NCI-H2107 treated with DMSO at 0.1 percent for 48 hours (cell line): Measurements from ENCODE around the gene SYT7.
"Not testable (repeated sequence)": the region's sequence is repeated elsewhere in the genome, so short reads cannot be mapped to it uniquely, and the experiment has no call there.

Experiments used
- DNase-seq: peaks from one replicate; lab custom pipeline; 2025; ENCODE audit not compliant: unreplicated experiment; lab: John Stamatoyannopoulos, UW

Gene SYT7, protein sequence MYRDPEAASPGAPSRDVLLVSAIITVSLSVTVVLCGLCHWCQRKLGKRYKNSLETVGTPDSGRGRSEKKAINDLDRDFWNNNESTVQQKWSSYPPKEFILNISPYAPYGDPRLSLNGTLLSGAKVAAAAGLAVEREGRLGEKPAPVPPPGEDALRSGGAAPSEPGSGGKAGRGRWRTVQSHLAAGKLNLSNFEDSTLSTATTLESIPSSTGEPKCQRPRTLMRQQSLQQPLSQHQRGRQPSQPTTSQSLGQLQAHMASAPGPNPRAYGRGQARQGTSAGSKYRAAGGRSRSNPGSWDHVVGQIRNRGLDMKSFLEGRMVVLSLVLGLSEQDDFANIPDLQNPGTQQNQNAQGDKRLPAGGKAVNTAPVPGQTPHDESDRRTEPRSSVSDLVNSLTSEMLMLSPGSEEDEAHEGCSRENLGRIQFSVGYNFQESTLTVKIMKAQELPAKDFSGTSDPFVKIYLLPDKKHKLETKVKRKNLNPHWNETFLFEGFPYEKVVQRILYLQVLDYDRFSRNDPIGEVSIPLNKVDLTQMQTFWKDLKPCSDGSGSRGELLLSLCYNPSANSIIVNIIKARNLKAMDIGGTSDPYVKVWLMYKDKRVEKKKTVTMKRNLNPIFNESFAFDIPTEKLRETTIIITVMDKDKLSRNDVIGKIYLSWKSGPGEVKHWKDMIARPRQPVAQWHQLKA

GRCh38 chr11:61581030-61581928 is at the start of gene SYT7:
Gene SYT7, minus strand, starts transcription at chr11:61581076. Its CDS starts 256 bp downstream, at chr11:61580820.
- DNase-seq = peak; percentile 54

DNA sequence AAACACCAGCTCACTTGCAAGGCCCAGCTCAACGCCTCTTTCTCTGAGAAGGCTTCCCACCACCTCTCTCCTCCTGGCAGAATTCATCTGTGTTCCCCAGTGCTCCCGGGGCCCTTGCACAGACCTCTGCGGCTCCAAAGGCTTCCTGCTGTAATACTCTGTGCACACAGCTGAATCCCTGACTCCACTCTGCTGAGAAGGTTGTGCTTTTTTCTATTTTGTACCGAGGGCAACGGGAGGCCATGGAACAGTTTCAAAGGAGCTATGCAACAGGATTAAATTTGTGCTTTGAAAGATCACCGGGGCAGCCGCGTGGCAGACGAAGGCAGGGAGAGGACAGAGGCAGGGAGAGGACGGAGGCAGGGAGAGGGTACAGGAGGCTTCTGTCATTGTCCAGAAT is 49.2 kb upstream of the SYT7 start:
- no peak for DNase-seq

- DNase-seq = no peak
These were observed 48.4 kb upstream of the SYT7 start for GRCh38 chr11:61629082-61629833.

- no peak for DNase-seq
These were observed 47.7 kb upstream of the SYT7 start for GRCh38 chr11:61628662-61628970.

DNA sequence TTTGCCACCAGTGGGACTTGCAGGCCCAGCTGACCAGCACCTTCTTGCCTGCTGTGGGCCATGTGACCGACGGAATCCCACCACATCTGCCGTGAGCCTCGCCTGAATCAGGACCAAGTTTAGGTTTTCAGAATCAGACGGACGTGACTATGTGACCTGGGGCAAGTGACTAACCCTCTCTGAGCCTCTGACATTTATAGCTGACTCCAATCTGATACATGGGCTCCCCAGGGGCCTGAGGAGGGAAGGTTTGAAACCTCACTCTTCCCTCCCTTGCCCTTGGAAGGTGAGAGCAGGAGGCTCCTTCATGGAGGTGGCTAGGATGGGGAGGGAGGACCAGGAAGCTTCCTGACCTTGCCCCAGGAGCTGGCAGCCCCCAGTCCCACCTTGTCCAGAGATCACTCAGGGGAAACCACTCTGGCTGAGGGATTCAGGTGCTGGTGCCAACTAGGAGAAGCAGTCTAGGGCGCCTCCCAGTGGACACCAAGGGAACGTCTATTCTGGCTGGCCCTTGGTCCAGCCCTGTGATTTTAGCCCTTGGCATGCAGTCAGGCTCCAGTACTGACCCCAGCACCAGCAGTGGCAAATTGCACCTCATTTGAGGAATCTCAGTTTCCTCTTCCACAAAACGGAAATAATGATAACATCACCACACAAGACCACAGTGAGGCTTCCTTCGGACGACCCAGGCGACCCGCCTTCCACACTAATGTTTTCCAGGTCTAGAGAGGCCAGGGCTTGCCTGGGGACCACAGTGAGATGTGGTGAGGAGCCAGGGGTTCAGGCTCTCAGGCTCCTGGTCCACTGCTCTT is 47.2 kb upstream of the SYT7 start:
- peak; percentile 21 for DNase-seq

DNA sequence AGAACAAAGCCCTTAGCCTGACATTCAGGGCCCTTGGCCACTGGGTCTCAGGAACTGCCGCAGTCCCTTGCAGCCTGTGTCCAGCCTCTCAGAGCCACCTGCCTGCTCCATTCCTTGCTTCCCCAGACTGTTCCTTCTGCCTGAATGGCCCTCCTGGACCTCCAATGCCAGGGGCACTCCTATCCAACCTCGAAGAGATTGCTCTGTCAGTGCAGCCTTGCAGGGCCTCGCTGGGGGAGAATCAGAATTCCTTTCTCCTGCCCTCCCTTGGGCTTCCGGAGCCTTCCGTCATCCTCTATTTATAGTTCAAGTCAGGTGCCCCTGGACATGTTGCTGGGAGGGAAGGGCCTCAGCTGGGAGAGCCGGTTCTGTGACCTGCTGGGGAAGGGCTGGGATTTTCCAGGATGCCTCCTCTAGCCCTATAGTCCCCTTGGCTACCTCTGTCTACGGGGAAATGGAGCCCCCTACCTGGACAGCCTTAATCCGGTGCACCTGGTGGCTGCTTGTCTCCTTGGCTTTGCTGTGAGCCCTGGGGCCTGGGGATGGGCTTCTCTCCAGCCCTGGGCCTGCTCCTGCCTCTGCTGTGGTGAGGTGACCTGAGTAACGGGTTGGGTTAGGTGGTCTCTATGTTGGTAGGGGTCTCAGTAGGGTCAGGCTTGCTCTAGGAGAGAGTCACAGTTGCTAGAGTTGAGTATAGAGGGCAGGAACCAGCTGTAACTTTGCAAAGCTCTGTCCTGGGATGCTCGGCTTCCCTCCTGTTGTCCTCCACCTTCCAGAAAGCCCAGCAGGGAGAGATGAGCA is 45.9 kb upstream of the SYT7 start:
- DNase-seq = no peak

DNA sequence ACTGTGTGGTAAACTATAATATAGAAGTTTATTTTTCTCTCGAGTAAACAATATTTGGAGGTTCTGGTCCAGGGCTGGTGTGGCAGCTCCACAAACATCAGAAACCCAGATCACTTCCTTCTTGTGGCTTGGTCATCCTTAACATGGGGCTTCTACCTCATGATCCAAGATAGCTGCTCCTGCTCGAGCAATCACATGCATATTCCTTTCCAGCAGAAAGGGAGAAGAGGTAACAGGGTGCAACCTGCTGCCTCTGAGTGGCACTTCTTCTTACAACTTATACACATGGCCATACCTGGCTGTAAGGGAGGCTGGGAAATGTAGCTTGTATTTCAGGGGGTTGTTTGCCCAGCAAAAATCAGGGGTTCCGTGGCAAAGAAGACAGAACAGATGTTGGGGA is 44.6 kb upstream of the SYT7 start:
- DNase-seq = no peak

GRCh38 chr11:61621917-61622585 is 41.2 kb upstream of the SYT7 start:
- DNase-seq = no peak

DNA sequence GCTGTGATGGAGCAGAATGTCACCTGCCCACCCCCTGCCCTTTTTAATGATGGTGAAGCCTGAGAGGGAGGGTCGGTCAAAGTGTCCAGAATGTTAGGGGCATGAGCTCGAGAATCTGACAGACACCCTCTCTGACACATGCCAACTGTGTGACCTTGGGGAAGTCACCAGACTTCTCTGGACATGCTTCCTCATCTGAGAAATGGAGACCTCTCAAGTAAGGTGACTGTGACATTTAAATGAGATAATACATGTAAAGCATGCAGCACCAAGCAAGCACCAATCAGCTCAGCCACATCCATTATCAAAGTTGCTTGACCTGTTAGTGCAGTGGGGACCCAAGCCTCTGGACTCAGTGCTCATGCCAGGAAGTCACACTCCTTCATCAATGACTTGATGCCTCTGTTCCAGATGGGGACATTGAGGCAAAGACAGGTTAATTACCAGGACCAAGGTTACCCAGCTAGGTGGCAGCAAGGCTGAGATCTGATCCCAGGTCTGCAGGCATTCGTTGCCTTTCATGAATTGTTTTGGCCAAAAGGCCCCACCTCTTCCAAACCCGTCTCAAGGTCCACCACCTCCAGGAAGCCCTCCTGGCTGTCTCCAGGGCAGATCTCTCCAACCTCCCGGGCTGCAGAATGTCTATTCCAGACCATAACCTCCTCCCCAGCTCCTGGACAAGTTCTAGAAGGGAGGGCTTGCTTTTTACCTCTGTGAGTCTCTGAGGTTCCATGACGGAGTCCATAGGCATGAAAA is 38.8 kb upstream of the SYT7 start:
- DNase-seq = no peak

DNA sequence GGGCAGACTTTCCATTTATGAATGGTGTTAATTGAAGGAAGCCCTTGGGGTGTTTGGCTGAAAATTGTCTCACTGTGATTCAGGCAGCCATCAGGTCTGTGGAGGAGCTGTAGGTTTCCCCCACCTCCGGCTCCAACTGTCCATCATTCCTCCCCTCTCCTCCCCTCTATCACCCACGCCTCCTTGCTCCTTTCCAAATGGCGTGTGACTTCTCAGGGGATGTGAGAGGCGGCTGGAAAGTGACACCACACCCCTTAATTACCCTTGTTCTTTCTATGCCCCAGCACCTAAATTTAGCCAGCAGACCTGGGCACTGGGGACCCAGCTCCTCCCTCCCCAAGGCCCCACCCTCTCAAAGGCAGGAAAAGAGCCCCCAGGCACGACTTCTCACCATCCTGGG is 38.1 kb upstream of the SYT7 start:
- no peak for DNase-seq

DNA sequence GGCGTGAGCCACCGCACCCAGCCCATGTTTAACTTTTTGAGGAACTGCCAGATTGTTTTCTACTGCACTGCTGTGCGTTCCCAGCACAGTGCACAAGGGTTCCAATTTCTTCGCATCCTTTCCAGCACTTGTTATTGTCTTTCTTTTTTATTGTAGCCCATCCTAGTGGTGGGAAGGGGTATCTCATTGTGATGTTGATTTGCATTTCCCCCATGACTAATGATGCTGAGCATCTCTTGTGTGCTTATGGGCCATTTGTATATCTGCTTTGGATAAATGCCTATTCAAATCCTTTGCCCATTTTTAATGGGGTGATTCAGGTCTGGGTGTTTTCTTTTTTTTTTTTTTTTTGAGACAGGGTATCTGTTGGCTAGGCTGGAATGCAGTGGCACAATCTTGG is 36.6 kb upstream of the SYT7 start:
- no peak for DNase-seq

- no peak for DNase-seq
These were observed 35.6 kb upstream of the SYT7 start for GRCh38 chr11:61616434-61616833.

- not testable (repeated sequence) for DNase-seq
These were observed 33.9 kb upstream of the SYT7 start for GRCh38 chr11:61614782-61615181.

DNA sequence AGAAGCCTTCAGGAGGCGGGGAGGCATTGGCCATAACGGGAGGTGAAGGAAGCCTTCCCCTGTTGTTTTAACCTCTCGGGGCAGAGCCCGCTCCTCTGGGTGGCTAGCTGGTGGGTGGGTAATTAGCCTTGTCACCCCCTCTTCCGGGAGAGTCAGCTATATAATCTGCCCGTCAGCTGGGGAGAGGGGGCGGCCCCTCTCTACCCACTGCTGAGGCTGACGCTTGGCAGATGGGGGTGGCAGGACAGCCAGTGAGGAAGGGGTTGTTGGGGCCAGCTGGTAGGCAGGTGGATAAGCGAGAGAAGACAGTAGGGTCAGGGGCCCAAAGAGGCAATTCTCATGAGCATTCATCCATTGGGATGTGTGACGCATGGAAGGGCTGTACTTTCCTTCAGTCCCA is 33.0 kb upstream of the SYT7 start:
- no peak for DNase-seq

DNA sequence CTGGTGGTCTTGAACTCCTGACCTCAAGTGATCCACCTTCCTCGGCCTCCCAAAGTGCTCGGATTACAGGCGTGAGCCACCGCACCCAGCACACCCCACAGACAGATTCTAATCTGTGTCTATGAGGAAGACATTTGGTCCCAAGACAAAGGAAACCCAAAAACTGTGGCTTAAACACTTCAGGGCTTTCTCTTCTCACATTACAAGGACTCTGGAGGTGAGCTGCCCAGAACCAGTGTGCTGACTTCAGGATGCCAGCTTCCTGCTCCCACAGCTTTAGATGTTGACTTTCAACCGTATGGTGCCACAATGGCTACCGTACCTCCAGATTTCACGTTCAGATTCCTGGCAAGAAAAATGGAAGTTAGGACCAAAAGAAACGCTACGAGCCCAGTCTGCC is 32.2 kb upstream of the SYT7 start:
- no peak for DNase-seq

- no peak for DNase-seq
These were observed 30.4 kb upstream of the SYT7 start for GRCh38 chr11:61611309-61611708.

DNA sequence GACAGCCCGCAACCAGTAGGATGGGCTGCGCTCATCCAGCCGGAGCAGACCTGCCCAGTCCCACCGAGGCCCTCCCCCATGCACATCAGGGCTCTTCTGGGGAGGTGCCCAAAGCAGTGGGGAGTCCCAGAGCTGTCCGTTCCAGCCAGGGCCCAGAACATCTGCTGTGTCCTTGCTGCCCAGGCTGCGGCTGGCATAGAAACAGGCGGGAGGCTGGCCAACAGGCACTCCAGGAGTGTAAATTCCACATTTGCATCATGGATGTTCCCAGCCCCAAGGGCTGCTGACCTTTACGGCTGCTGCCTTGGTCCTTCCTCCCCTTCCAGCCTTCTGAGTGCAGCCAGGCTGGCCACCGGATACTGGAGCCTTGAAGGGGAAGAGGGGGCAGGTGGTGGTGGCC is 30.0 kb upstream of the SYT7 start:
- DNase-seq = no peak

DNA sequence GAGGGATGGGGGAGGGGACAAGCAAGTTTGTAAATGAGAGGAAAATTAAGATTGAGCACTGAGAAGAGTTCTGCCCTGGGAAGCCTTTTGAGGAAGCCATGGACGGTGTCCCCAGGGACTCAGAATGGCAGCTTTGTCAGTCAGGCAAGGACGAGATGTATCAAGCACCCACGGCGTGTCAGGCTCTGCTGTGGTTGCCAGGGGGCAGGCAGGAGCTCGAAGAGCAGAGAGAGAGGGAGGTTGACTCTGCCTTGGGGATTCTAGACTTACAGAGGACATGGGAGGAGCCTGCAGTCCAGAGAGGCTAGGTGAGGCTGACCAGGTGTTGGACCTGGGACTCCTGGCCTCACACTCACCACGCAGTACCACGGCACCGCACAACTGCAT is 29.1 kb upstream of the SYT7 start:
- peak; percentile 84 for DNase-seq
